GM10248 (cell line): ENCODE data around the gene MBLAC1.
A peak's percentile ranks its signal among the peaks of the same experiment; 100 is the strongest.

ENCODE experiments used
- CTCF ChIA-PET: fragments of 300-600 bp; sonication (Branson Sonifier 250); formaldehyde crosslinking; extraction: SDS; loops from one replicate; lab custom pipeline; 2021; ENCODE audit warnings: antibody characterized with exemption; lab: Yijun Ruan, JAX
- POLR2A ChIA-PET: fragments of 350-650 bp; sonication (Branson Sonifier 250); formaldehyde crosslinking; extraction: SDS; loops from one replicate; lab custom pipeline; 2020; ENCODE audit warnings: antibody characterized with exemption; lab: Yijun Ruan, JAX
- DNase-seq: peaks from one replicate; pipeline ENCODE4 v3.0.0; 2012; ENCODE audit errors: extremely low spot score
- TF ChIP-seq, protein P1 (sequence below): IDR thresholded peaks from 2 replicates; pipeline ENCODE4 v1.5.1; 2012; ENCODE audit warnings: mild to moderate bottlenecking, low read depth; ENCODE audit errors: extremely low read depth, missing control alignments, control extremely low read depth

Gene MBLAC1

DNA sequence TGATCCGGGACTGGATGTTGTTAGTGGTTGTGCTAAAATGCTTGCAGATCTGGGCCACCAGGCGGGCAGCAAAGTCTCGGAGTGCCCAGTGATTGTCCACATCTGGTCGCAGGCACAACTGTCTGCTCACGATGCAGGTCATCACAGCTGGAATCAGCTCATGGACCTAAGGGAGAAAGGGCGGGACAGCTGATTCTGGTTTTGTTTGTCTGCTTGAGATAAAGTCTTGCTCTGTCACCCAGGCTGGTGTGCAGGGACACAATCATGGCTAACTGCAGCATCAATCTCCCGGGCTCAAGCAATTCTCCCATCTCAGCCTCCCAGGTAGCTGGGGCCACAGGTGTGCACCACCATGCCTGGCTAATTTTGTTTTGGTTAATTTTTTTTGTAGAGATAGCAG, 15.6 kb upstream of the MBLAC1 start:
- ChIA-PET CTCF (interaction anchor here (0.8 to 2.7 kb wide), 3 partner anchors 9 to 20 kb away, joined by 3 to 14 read pairs (median 3); partner anchors contain the start of genes AP4M1 and MCM7), POLR2A (no interaction called here)

DNA sequence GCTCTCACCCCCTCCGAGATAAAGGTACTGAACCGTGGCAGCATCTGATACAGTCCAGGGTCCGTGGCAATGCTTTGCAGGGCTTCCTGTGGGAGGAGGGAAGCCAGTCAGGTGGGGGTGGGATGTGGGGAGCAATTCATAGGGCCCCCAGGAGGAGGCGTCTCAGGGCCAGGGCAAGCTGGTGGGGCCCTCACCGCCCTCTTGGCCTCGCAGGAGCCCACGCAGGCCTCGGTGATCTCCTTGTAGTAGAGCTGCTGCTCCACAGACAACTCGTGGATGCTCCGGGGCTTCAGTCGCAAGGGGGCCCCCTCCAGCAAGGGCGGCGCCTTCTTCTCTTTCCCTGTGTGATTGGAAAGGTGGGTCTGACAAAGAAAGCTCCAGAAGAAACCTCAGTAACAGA, 14.9 kb upstream of the MBLAC1 start:
- POLR2A ChIA-PET, result no interaction called here
- DNase-seq, result no peak
- TF ChIP-seq, protein P1, sequence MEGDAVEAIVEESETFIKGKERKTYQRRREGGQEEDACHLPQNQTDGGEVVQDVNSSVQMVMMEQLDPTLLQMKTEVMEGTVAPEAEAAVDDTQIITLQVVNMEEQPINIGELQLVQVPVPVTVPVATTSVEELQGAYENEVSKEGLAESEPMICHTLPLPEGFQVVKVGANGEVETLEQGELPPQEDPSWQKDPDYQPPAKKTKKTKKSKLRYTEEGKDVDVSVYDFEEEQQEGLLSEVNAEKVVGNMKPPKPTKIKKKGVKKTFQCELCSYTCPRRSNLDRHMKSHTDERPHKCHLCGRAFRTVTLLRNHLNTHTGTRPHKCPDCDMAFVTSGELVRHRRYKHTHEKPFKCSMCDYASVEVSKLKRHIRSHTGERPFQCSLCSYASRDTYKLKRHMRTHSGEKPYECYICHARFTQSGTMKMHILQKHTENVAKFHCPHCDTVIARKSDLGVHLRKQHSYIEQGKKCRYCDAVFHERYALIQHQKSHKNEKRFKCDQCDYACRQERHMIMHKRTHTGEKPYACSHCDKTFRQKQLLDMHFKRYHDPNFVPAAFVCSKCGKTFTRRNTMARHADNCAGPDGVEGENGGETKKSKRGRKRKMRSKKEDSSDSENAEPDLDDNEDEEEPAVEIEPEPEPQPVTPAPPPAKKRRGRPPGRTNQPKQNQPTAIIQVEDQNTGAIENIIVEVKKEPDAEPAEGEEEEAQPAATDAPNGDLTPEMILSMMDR, result no peak
- CTCF ChIA-PET, result interaction anchor here (0.8 to 2.7 kb wide), 3 partner anchors 10 to 29 kb away, joined by 3 to 14 read pairs (median 3); partner anchors contain the start of genes AP4M1 and MCM7

More for the DNA sequence above, 15.6 kb upstream of the MBLAC1 start:
- TF ChIP-seq, protein P1, result no peak
- DNase-seq, result no peak

DNA sequence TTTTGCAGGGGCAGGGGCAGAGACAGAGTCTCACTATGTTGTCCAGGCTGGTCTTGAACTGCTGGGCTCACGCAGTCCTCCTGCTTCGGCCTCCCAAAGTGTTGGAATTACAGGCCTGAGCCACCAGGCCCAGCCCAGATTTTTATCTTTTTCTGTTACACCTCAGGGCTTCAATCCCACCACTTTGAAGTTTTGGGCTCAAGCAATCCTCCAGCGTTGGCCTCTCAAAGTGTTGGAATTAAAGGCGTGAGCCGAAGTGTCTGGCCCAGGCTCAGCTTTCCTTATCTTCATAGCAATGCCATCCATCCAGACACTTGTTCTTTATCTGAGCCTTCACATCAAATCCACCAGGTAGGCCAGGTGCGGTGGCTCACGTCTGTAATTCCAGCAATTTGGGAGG, 11.7 kb upstream of the MBLAC1 start:
- ChIA-PET POLR2A (no interaction called here), CTCF (interaction anchor here (1.2 to 2.7 kb wide), 3 partner anchors 10 to 17 kb away, joined by 3 to 9 read pairs (median 5); no protein-coding TSS in a partner anchor)
- TF ChIP-seq, protein P1, result no peak

DNA sequence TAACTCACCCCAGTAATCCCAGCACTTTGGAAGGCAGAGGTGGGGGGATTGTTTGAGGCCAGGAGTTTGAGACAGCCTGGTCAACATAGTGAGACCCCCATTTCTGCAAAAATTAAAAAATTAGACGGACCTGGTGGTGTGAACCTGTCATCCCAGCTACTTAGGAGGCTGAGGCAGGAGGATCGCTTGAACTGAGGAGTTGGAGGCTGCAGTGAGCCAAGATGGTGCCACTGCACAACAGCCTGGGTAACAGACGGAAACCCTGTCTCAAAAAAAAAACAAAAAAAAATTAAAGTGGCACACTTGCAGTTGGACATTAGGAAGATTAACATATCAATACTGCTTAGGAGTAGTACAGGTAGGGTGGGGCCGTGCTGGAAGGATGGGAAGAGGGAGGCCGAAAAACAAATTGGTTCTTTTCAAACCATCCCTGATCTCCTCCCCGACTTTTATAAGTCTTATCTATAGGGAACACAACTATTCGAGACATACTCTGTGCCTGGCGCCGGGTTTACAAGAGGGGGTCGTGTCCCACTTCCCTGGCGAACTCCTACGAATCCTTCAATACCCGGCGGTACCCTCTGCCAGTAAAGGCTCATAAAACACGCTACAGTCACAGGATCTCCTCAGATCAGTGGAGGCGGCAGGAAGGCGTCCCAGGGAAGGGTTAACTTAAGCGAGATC, 8.2 kb upstream of the MBLAC1 start:
- CTCF ChIA-PET, result no interaction called here

More for the DNA sequence above, 11.7 kb upstream of the MBLAC1 start:
- DNase-seq, result no peak

DNA sequence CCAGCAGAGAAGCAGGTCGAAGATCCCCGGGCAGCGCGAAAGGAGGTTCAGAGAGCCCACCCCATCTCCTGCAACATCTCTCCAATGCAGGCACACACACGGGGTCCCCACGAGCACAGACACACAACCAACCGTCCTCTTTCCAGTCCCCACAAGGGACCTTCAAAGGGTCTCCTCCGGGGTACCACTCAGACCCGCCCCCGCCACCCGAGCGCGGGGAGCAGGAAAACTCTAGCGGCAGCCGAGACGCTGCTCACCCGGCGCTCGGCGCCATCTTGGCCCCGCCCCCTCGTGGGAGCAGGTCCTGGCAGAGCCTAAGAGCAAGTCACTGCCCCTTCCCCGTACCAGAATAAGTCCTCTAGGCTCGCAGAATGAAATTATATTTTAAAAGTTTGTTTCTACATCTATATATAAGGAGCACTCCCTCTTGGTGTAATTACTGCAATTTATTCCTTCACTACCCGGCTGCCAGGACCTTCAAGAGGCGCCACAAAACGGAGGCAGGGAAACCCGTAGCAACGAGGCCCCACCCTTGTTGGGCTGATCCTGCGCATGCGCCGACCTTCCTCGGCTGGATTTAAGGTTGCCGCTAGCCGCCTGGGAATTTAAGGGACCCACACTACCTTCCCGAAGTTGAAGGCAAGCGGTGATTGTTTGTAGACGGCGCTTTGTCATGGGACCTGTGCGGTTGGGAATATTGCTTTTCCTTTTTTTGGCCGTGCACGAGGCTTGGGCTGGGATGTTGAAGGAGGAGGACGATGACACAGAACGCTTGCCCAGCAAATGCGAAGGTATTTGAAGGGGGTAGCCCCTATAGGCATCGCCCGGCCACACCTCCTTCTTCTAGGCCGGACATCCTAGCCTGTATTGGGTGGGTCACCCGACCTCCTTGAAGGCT, 7.4 kb upstream of the MBLAC1 start, which contains the start of the genes CNPY4 and TAF6:
Gene CNPY4, plus strand, starts transcription at position 563 of the 898 bp plus-strand sequence. Its CDS starts 111 bp downstream, at position 674.
Gene TAF6, minus strand, starts transcription at position 287 of the 898 bp plus-strand sequence. CDS start 5,149 bp downstream, outside the sequence.
- DNase-seq, result peak; percentile 99
- ChIA-PET POLR2A (no interaction called here), CTCF (interaction anchor here (6.3 kb wide), 1 partner anchor 13 kb away, joined by 53 read pairs; no protein-coding TSS in a partner anchor)
- TF ChIP-seq, protein P1, result no peak

More for the DNA sequence above, 8.2 kb upstream of the MBLAC1 start:
- no peak for DNase-seq
- POLR2A ChIA-PET, result no interaction called here
- TF ChIP-seq, protein P1, result no peak
